Right lobe of liver (tissue), 4 donors: ENCODE data around the gene AIG1.

Source experiments
- POLR2A ChIP-seq: fragments of 450-650 bp; IDR thresholded peaks from one replicate; pipeline ENCODE4 v1.6.1; 2017; ENCODE audit warnings: antibody characterized with exemption, mild to moderate bottlenecking
- TF ChIP-seq, protein P1 (sequence below), 4 donors: fragments of 200-600 bp in 3 of 4; fragments of 450-650 bp in 1 of 4; IDR thresholded peaks; one replicate each; pipeline versions ENCODE4 v1.5.1 to v1.8.0; 2016 to 2022; ENCODE audit warnings: antibody characterized with exemption in 4 of 4, mild to moderate bottlenecking in 2 of 4
- donor health status: DM: no; HTN: no; CAD: no.
- donor health status: DM: no; HTN: no; CAD: no.
- donor health status: DM: no; HTN: yes; CAD: no.

DNA sequence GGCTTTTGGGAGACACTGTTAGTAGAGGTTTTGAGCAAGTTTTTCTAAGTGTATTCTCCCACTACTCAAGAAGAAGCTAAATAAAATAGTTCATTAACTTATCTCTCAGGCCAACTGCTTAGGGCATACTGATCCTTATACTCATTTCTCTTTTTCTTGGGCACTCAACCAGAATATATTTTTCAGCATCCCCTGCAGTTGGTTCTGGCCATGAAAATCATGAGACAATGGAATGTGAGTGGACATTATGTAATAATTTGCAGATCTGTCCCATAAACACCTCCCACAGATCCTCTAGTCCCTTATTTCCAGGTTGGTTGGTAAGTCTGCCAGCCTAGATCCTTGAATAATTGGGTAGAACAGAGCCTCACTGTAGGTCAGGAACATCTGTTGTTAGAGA lies 136.7 kb downstream of the AIG1 start:
- TF ChIP-seq, protein P1, sequence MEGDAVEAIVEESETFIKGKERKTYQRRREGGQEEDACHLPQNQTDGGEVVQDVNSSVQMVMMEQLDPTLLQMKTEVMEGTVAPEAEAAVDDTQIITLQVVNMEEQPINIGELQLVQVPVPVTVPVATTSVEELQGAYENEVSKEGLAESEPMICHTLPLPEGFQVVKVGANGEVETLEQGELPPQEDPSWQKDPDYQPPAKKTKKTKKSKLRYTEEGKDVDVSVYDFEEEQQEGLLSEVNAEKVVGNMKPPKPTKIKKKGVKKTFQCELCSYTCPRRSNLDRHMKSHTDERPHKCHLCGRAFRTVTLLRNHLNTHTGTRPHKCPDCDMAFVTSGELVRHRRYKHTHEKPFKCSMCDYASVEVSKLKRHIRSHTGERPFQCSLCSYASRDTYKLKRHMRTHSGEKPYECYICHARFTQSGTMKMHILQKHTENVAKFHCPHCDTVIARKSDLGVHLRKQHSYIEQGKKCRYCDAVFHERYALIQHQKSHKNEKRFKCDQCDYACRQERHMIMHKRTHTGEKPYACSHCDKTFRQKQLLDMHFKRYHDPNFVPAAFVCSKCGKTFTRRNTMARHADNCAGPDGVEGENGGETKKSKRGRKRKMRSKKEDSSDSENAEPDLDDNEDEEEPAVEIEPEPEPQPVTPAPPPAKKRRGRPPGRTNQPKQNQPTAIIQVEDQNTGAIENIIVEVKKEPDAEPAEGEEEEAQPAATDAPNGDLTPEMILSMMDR (IDR thresholded peaks at IDR 0.05): no peak
- TF ChIP-seq POLR2A: no peak
